ENCODE data around the gene PPP2R2C.

DNA sequence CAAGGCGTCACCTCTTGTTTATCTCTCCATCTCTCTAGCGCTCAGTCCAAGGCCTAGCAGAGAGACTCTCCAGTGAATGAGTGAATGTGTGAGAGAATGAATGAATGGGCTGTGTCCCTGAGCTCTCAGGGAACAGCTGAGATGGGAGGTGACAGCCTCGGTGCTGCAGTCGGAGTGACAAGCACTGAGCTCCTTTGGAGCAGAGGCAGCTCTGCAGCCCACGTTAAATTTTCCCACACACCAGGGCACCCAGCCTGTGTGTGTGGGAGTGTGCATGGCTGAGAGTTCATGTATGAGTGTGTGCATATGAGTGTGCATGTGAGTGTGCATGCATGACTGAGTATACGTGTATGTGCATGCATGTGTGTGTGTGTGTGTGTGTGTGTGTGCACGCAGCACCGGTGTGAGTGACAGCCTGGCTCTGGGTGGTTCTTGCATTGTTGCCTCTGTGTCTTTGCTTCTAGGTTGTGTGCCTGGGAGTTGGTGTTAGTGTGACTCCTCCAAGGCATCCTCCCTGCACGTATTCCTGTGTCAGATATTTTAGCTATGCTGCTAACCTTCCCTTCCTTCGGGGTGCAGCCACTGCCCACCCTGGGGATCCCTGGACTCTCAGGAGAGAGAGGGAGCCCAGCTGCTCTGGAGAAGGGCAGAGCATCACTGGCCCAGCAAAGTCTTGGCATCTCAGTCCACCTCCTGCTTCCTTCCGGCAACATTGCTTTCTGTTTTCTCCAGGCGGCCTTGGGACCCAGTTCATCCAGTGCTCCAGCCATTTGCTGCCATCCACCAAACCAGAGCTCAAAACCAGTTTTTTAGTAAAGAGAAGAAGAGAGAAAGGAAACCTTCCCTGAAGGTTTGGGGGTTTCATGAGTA lies 98.6 kb downstream of the PPP2R2C start:
- TF ChIP-seq CTCF (conservative IDR thresholded peaks at IDR 0.05; ENCODE audit: low read depth, low read length) (no peak), EZH2 (IDR thresholded peaks at IDR 0.05; ENCODE audit: borderline replicate concordance, low read depth, low read length, poor library complexity, severe bottlenecking) (no peak)
